Sigmoid colon (tissue), 7 donors: ENCODE data around the gene F3. TPM values are rescaled to one million over a fixed set of nuclear protein-coding genes. Genes with fewer than 3 reads are reported as not detected.
A peak's percentile ranks its signal among the peaks of the same experiment; 100 is the strongest.

ENCODE experiments used
- DNase-seq: peaks from one replicate; pipeline ENCODE4 v3.0.0-alpha.2; 2019
- H3K27ac ChIP-seq, 4 donors: fragments of 200-600 bp; sonication (generic); one replicate each; pipeline ENCODE4 v1.5.1; 2016 to 2019; ENCODE audit warnings: mild to moderate bottlenecking in 1 of 4
- H3K27me3 ChIP-seq, 3 donors: fragments of 200-600 bp; sonication (generic); one replicate each; pipeline ENCODE4 v1.5.1; 2019; ENCODE audit warnings: mild to moderate bottlenecking in 1 of 3
- H3K36me3 ChIP-seq, 4 donors: fragments of 200-600 bp; sonication (generic); one replicate each; pipeline ENCODE4 v1.5.1; 2016 to 2019
- H3K4me1 ChIP-seq, 4 donors: fragments of 200-600 bp; sonication (generic); one replicate each; pipeline ENCODE4 v1.5.1; 2017 to 2019
- H3K4me3 ChIP-seq, 4 donors: fragments of 200-600 bp; sonication (generic); one replicate each; pipeline ENCODE4 v1.5.1; 2017 to 2019; ENCODE audit warnings: mild to moderate bottlenecking in 2 of 4, moderate library complexity in 1 of 4
- H3K9me3 ChIP-seq, 4 donors: fragments of 200-600 bp in 3 of 4; sonication (generic) in 3 of 4; one replicate each; pipeline versions ENCODE4 v1.5.1 to v1.6.1; 2013 to 2019
- EP300 ChIP-seq, 4 donors: sonication (generic); formaldehyde crosslinking; IDR thresholded peaks; one replicate each; pipeline ENCODE4 v1.6.1; 2017; ENCODE audit warnings: antibody characterized with exemption in 4 of 4
- POLR2A ChIP-seq, 2 donors: fragments of 450-650 bp; IDR thresholded peaks; one replicate each; pipeline ENCODE4 v1.6.1; 2016; ENCODE audit warnings: antibody characterized with exemption in 2 of 2, mild to moderate bottlenecking in 2 of 2, moderate library complexity in 2 of 2
- POLR2AphosphoS5 ChIP-seq, 4 donors: sonication (generic); formaldehyde crosslinking; IDR thresholded peaks; one replicate each; pipeline ENCODE4 v1.6.1; 2017; ENCODE audit warnings: antibody characterized with exemption in 4 of 4
- WGBS, 2 donors: extraction: QIAGEN DNeasy Blood & Tissue Kit; methylation state at CpG; one replicate each; pipeline ENCODE4 v1.1.7; 2013; 5-methylcytosine and 5-hydroxymethylcytosine counted together
- intact Hi-C: fragments of 100-400 bp; cut with DNase I; formaldehyde crosslinking; loops from one replicate; pipeline ENCODE4 v1.15.1; 2023
- polyA plus RNA-seq, 3 donors: library from polyadenylated mRNA; stranded (reverse); fragments of 200-250 nt; gene quantifications; one replicate each; pipeline ENCODE4 v1.2.3, GENCODE V29; 2013
- total RNA-seq, 4 donors: library from RNA; depleted of rRNA; stranded (reverse); fragments of >200 nt; gene quantifications; one replicate each; pipeline ENCODE4 v1.1.0, GENCODE V29; 2016
- TF ChIP-seq, protein P1 (sequence below), 4 experiments: fragments of 450-650 bp in 3 of 4; fragments of 200-600 bp in 1 of 4; IDR thresholded peaks; one replicate each; pipeline ENCODE4 v1.5.1; 2016 to 2019; ENCODE audit warnings: antibody characterized with exemption in 4 of 4, mild to moderate bottlenecking in 3 of 4, moderate library complexity in 2 of 4
- donor health status: healthy with polysubstance abuse.
- donor health status: Bipolar disorder and iron deficiency.
- donor health status: healthy.

F3 gene
- total and polyA plus RNA-seq, 7 donors: 9.9 to 53.7 (median 19.3) TPM

DNA sequence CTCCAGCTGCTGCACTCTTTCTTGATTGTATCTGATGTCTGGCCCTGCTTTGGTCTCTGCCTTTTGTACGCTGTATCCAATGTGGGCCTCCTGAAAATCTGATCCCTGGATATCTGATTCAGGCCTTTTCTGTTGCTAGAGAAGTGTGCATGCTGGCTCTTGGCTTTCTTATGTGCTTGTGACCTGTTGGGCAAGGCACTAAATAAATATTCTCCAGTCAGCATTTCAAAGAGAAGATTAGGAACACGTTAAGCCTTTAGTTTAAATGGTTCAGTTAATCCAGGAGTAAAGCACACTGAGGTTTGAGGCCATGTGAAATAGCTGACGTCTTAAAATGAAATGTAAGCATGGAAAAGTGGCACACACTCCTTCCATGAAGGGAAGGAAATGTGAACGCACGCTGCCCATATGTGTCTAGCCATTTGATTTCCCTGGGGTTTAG lies 9.3 kb upstream of the F3 start:
- Histone ChIP-seq H3K4me1 (no peaks in the 10 kb centered on the region), H3K27me3 (no peaks in the 10 kb centered on the region), H3K36me3 (no peaks in the 10 kb centered on the region), H3K9me3 (no peaks in the 10 kb centered on the region), H3K27ac (no peak overlapping the region), H3K4me3 (no peak overlapping the region)
- DNase-seq: no peak
- intact Hi-C loops: no loop called here
- WGBS, 2 donors: 83 to 84% methylated on average over 5 of the region's 5 CpGs
- TF ChIP-seq POLR2A (IDR thresholded peaks at IDR 0.05): no peak
- no peak for TF ChIP-seq EP300 (IDR thresholded peaks at IDR 0.05)
- TF ChIP-seq POLR2AphosphoS5 (IDR thresholded peaks at IDR 0.05): no peak
- TF ChIP-seq, protein P1, sequence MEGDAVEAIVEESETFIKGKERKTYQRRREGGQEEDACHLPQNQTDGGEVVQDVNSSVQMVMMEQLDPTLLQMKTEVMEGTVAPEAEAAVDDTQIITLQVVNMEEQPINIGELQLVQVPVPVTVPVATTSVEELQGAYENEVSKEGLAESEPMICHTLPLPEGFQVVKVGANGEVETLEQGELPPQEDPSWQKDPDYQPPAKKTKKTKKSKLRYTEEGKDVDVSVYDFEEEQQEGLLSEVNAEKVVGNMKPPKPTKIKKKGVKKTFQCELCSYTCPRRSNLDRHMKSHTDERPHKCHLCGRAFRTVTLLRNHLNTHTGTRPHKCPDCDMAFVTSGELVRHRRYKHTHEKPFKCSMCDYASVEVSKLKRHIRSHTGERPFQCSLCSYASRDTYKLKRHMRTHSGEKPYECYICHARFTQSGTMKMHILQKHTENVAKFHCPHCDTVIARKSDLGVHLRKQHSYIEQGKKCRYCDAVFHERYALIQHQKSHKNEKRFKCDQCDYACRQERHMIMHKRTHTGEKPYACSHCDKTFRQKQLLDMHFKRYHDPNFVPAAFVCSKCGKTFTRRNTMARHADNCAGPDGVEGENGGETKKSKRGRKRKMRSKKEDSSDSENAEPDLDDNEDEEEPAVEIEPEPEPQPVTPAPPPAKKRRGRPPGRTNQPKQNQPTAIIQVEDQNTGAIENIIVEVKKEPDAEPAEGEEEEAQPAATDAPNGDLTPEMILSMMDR (IDR thresholded peaks at IDR 0.05): no peak

DNA sequence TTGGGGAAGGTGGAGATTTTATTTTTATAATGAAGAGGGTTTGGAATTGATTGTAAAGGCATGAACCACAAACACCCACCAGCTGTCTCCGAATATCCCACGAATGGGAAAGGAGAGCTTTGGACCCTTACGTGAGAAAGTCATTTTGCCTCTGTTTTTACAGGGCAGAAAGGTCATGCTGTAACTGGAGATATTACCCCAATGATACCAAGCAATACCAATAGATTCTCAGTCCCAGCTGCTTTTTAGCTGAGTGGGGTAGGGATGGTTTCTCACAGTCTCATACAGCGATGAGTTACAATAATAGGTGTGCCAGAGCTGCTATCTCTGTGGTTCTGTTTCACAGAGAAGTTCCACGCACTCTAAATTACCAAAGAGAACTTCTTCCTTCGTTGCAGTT lies 8.8 kb upstream of the F3 start:
- no peak overlapping the region for H3K27ac ChIP-seq
- intact Hi-C loops: no loop called here
- 81 to 88% methylated on average over 6 of the region's 6 CpGs for WGBS, 2 donors

DNA sequence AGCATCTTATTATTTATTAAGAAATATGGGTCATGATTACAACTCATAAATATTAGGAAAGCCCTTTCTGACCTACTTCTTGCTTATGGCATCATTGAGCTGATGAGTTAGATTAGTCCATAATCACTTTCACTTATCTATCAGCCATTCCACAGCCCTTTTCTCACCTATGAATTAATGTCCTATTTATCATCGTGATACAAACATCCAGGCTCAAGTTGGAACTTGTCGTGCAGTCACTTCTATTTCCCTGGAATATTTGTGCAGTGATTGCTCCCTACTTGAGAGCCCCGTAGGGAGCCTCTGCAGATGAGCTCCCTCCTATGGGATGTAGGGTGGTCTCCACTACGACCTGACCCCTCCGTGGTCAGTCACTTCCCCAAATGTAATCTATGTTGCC lies 8.1 kb upstream of the F3 start:
- Histone ChIP-seq H3K27ac (no peak overlapping the region), H3K27me3 (no peaks in the 10 kb centered on the region), H3K4me1 (no peaks in the 10 kb centered on the region), H3K9me3 (no peaks in the 10 kb centered on the region), H3K4me3 (no peak overlapping the region), H3K36me3 (no peaks in the 10 kb centered on the region)
- DNase-seq: no peak
- no peak for TF ChIP-seq POLR2A (IDR thresholded peaks at IDR 0.05)
- TF ChIP-seq, protein P1 (IDR thresholded peaks at IDR 0.05): no peak
- TF ChIP-seq EP300 (IDR thresholded peaks at IDR 0.05): no peak
- TF ChIP-seq POLR2AphosphoS5 (IDR thresholded peaks at IDR 0.05): no peak
- intact Hi-C loops: no loop called here
- 83 to 84% methylated on average over 5 of the region's 5 CpGs for WGBS, 2 donors

More for the DNA sequence above, 8.8 kb upstream of the F3 start:
- Histone ChIP-seq H3K36me3 (no peaks in the 10 kb centered on the region), H3K4me1 (no peaks in the 10 kb centered on the region), H3K9me3 (no peaks in the 10 kb centered on the region), H3K4me3 (no peak overlapping the region), H3K27me3 (no peaks in the 10 kb centered on the region)
- no peak for DNase-seq
- no peak for TF ChIP-seq POLR2A (IDR thresholded peaks at IDR 0.05)
- TF ChIP-seq, protein P1 (IDR thresholded peaks at IDR 0.05): no peak
- TF ChIP-seq EP300 (IDR thresholded peaks at IDR 0.05): no peak
- TF ChIP-seq POLR2AphosphoS5 (IDR thresholded peaks at IDR 0.05): no peak

DNA sequence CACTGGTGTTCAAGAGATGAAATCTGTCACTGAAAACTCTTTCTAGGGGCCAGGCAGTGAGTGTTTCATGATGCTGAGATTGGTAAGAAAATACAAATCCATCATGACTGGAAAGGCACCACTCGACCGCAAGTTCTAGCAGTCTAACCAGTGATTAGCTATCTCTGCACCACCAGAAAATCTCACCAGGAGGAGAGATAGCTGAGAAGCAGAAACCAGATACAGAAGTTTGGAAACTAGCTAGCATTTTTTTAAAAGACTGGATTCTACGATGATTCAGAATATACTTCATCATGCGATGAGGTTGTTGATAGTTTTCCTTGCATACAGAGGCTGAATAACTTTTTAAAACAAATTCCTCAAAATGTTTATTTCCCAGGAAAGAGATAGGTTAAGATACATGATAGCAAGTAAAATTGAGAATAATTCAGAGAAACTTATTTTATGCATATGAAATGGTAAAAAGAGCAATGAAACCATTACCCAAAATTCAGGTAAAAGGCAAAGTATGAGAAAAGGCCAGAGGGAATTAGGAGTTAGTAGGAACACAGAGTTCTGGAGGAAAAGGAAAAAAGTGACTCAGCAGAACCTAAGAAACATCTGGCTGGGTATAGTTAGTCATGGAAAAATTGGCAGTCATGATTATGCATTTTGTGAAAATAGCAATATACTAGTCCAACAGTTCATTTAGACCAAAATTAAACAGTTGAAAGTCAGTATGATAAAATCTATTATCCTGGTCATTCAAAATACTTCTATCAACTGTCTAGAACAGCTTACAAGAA lies 3.3 kb upstream of the F3 start:
- Histone ChIP-seq H3K36me3 (no peaks in the 10 kb centered on the region), H3K27ac (peak overlapping the region in 3 of 4 donors; percentile 8 to 89 (median 39)), H3K4me1 (peaks cover 0 to 15% (median 7%) of the 10 kb centered on the region in 4 donors), H3K9me3 (no peaks in the 10 kb centered on the region), H3K4me3 (no peak overlapping the region), H3K27me3 (no peaks in the 10 kb centered on the region)
- no peak for DNase-seq
- TF ChIP-seq, protein P1 (IDR thresholded peaks at IDR 0.05): no peak
- TF ChIP-seq POLR2AphosphoS5 (IDR thresholded peaks at IDR 0.05) (peak; percentile 14 to 66 (median 44)), POLR2A (IDR thresholded peaks at IDR 0.05) (no peak), EP300 (IDR thresholded peaks at IDR 0.05) (peak in 1 of 4 donors; percentile 16)
- 87 to 91% methylated on average over 4 of the region's 4 CpGs for WGBS, 2 donors
- intact Hi-C loops: loop anchor here (5.0 kb wide), 3 partner anchors 97 to 257 kb away; no protein-coding TSS in a partner anchor
